ENCODE results near the gene CCNY. TPM values are rescaled to one million over a fixed set of nuclear protein-coding genes. Genes with fewer than 3 reads are reported as not detected.

Gene CCNY
- total and polyA plus RNA-seq, 2 of the 13 experiments (the other 11 are each of a cell fraction or from before 2014, with no cell fraction given), result 48.2 to 54.7 TPM

DNA sequence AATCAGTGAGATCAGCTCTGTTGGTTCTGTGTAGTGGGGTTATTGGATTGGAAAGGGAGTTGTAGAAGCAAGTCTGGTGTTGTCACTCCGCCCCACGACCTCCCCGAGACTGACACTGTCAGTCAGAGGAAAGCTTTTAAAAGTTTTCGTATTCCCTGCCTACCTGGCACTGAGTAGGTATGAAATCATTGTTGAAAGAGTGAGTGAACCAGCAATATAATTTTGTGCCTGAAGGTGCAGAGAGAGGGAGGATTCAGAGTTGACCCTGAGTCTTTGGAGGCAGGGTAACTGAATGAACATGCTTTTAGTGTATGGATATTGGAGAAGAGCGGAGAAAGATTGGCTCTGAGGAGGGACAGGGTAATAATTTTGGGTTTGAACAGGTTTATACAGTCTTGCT lies 27.3 kb downstream of the CCNY start:
- in situ Hi-C loops (cut with HindIII; ENCODE audit: extremely low pct_ligation_motif_present, low pct_unique_long_range_greater_than_20kb), result no loop called here
- no peaks in the 10 kb centered on the region for H3K9me3 ChIP-seq (ENCODE audit: low read length)
- TF ChIP-seq ZNF552 (CRISPR knock-in tag; IDR thresholded peaks at IDR 0.05; ENCODE audit: borderline replicate concordance) (no peak), FOXK1 (CRISPR knock-in tag; IDR thresholded peaks at IDR 0.05; ENCODE audit: borderline replicate concordance, low read depth) (no peak), FOXO4 (CRISPR knock-in tag; conservative IDR thresholded peaks at IDR 0.05) (no peak), ZNF567 (CRISPR knock-in tag; IDR thresholded peaks at IDR 0.05; ENCODE audit: borderline replicate concordance) (no peak), CENPBD1 (CRISPR knock-in tag; IDR thresholded peaks at IDR 0.05; ENCODE audit: borderline replicate concordance, low read depth) (no peak), POGZ (CRISPR knock-in tag; IDR thresholded peaks at IDR 0.05) (no peak), ZSCAN9 (CRISPR knock-in tag; IDR thresholded peaks at IDR 0.05; ENCODE audit: borderline replicate concordance) (no peak), SAFB2 (CRISPR knock-in tag; IDR thresholded peaks at IDR 0.05; ENCODE audit: borderline replicate concordance, low read depth) (no peak), GATAD1 (CRISPR knock-in tag; IDR thresholded peaks at IDR 0.05) (no peak)
- TF ChIP-seq, protein P1, sequence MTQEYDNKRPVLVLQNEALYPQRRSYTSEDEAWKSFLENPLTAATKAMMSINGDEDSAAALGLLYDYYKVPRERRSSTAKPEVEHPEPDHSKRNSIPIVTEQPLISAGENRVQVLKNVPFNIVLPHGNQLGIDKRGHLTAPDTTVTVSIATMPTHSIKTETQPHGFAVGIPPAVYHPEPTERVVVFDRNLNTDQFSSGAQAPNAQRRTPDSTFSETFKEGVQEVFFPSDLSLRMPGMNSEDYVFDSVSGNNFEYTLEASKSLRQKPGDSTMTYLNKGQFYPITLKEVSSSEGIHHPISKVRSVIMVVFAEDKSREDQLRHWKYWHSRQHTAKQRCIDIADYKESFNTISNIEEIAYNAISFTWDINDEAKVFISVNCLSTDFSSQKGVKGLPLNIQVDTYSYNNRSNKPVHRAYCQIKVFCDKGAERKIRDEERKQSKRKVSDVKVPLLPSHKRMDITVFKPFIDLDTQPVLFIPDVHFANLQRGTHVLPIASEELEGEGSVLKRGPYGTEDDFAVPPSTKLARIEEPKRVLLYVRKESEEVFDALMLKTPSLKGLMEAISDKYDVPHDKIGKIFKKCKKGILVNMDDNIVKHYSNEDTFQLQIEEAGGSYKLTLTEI (CRISPR knock-in tag; conservative IDR thresholded peaks at IDR 0.05), result no peak
- 94% methylated on average over 5 of the region's 5 CpGs for WGBS (ENCODE audit: low lambda C conversion rate)
- peak overlapping the region; percentile 72 for H3K27ac ChIP-seq (ENCODE audit: extremely low read length, insufficient read depth, low read length)
- peaks cover 70% of the 10 kb centered on the region for H3K4me1 ChIP-seq (ENCODE audit: insufficient read depth, low read length)
- no peak overlapping the region for H2AFZ ChIP-seq (ENCODE audit: low read length)
- no peaks in the 10 kb centered on the region for H3K27me3 ChIP-seq (ENCODE audit: control insufficient read depth in 1 of 2, insufficient read depth in 2 of 2, low read length in 2 of 2)
- H3K4me2 ChIP-seq (ENCODE audit: low read depth, low read length), result peak overlapping the region; percentile 59; the same call in 1 of the 2 replicates
- H3K36me3 ChIP-seq (replicated peaks in 1 of 2; ENCODE audit: control insufficient read depth in 1 of 2, insufficient read depth in 2 of 2, low read length in 2 of 2), result no peaks in the 10 kb centered on the region; a peak in 1 of 5 replicates
- peaks cover 92% of the 10 kb centered on the region for H3K79me2 ChIP-seq (ENCODE audit: insufficient read depth, low read length)
- ChIA-PET CTCF (ENCODE audit: low intra/inter-chr PET ratio, low total read pairs) (no interaction called here), POLR2A (interaction anchor here (1.8 to 3.4 kb wide), 2 partner anchors 12 to 31 kb away, joined by 8 to 13 read pairs; no protein-coding TSS in a partner anchor)
- DNase-seq (ENCODE audit: low spot score) (no peak), ATAC-seq (no peak), FAIRE-seq (no peak)
- H3K9ac ChIP-seq (ENCODE audit: insufficient read depth, low read depth, low read length), result no peak overlapping the region
- intact Hi-C loops (cut with micrococcal nuclease; ENCODE audit: unreplicated experiment), result no loop called here
- H3K4me3 ChIP-seq (replicated peaks in 1 of 3; ENCODE audit: insufficient read depth in 1 of 3, low read depth in 2 of 3, low read length in 3 of 3), result no peak overlapping the region
- no peaks in the 10 kb centered on the region; the same call in 1 of the 2 replicates for H4K20me1 ChIP-seq (ENCODE audit: insufficient read depth, low read length)
- no TSS peak for BruUV-seq (replicated peaks)

Measured in HepG2 (cell line).